ENCODE data around the gene XPNPEP1. TPM values are rescaled to one million over a fixed set of nuclear protein-coding genes. Genes with fewer than 3 reads are reported as not detected.

XPNPEP1 gene
- total RNA-seq, 1 experiment from 2014 or later: 71.3 TPM

DNA sequence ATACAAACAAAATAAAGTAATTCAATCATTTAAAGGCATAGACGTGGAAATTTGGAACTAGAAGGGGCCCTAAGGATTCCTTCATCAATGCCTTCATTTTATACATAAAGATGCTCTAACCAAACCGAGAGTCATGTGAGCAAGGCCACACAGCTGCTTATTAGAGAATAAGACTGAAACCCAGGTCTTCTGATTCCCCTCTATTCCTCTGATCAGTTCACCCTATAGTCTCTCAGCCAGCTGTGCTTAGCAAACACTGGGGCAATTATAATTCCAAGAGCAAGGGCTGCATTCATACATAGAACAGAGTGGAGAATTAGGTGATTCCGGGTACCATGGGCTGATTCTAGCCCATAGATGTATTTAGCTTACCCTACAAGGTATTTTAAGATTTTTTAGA is 9.7 kb upstream of the XPNPEP1 start:
- H4K20me1 ChIP-seq (ENCODE audit: control insufficient read depth, insufficient read depth, insufficient read length): no peaks in the 10 kb centered on the region
- no peak overlapping the region for H3K14ac ChIP-seq (ENCODE audit: insufficient read depth, low read length)
- H2AK5ac ChIP-seq (ENCODE audit: insufficient read length, low read length): no peak overlapping the region
- no peak overlapping the region for H2BK15ac ChIP-seq (ENCODE audit: low read depth, low read length)
- DNase-seq: no peak
- WGBS (ENCODE audit: extremely low coverage, insufficient read length, low lambda C conversion rate): no CpG with 5 or more reads among the region's 3 CpGs
- H3K79me1 ChIP-seq (ENCODE audit: insufficient read depth, low read depth, low read length, poor library complexity, severe bottlenecking): no peaks in the 10 kb centered on the region
- H3K27ac Mint-ChIP-seq: peak overlapping the region in 1 of 3 experiments; percentile 97; a peak in 3 of 7 replicates
- H3K4me1 Mint-ChIP-seq: peaks cover 60 to 63% of the 10 kb centered on the region in 2 experiments
- H2BK120ac ChIP-seq (ENCODE audit: low read depth, low read length, poor library complexity, severe bottlenecking): no peak overlapping the region
- H4K8ac ChIP-seq (replicated peaks; ENCODE audit: insufficient read length, low read depth, low read length): no peak overlapping the region
- no peaks in the 10 kb centered on the region; a peak in 2 of 5 replicates for H3K9me3 Mint-ChIP-seq
- no peak overlapping the region for H2AFZ ChIP-seq (ENCODE audit: low read length)
- no peak overlapping the region for H3K4ac ChIP-seq (ENCODE audit: low read depth, low read length)
- H2BK20ac ChIP-seq (ENCODE audit: low read depth, low read length, poor library complexity, severe bottlenecking): no peak overlapping the region
- no peaks in the 10 kb centered on the region for H3K79me2 ChIP-seq (ENCODE audit: insufficient read depth, low read length)
- H3K23me2 ChIP-seq (ENCODE audit: insufficient read length, low read depth, low read length, poor library complexity, severe bottlenecking): no peaks in the 10 kb centered on the region
- H2BK5ac ChIP-seq (ENCODE audit: insufficient read length, low read length): no peak overlapping the region
- H3T11ph ChIP-seq (ENCODE audit: low read length): peak overlapping the region; percentile 83
- no peak overlapping the region for H3K4me3 Mint-ChIP-seq
- H3K9me3 ChIP-seq (ENCODE audit: control insufficient read depth, low read depth, low read length): no peaks in the 10 kb centered on the region
- peaks cover 0 to 3% (median 0%) of the 10 kb centered on the region in 3 experiments; a peak in 2 of 7 replicates for H3K36me3 Mint-ChIP-seq (ENCODE audit: insufficient read depth in 1 of 3, low read depth in 3 of 3)
- H4K91ac ChIP-seq (ENCODE audit: insufficient read length, low read depth, low read length): no peak overlapping the region
- TF ChIP-seq CTCF (conservative IDR thresholded peaks at IDR 0.05): no peak
- no peaks in the 10 kb centered on the region for H3K27me3 Mint-ChIP-seq (ENCODE audit: low read depth)
- no peak overlapping the region for H3K9ac ChIP-seq (ENCODE audit: extremely low read depth, insufficient read length, low read length)
- H3K4me1 ChIP-seq (ENCODE audit: insufficient read depth, low read length): peaks cover 20% of the 10 kb centered on the region
- no peak overlapping the region for H2BK12ac ChIP-seq (ENCODE audit: insufficient read length, low read depth, low read length)
- H3K27me3 ChIP-seq (ENCODE audit: insufficient read depth, low read length): no peaks in the 10 kb centered on the region
- H3K18ac ChIP-seq (ENCODE audit: insufficient read length, low read depth, low read length): no peak overlapping the region
- no peak overlapping the region for H3K27ac ChIP-seq (ENCODE audit: insufficient read length, low read depth, low read length)
- no peak overlapping the region for H3K56ac ChIP-seq (ENCODE audit: insufficient read length, low read depth, low read length)
- H4K5ac ChIP-seq (ENCODE audit: insufficient read length, low read depth, low read length): no peak overlapping the region
- H3K4me2 ChIP-seq (ENCODE audit: insufficient read depth, insufficient read length, low read length): no peak overlapping the region
- no peak overlapping the region for H3K23ac ChIP-seq (ENCODE audit: insufficient read length, low read depth, low read length)

All from H9 (cell line).